Measurements from ENCODE around the gene SERPINB2.

The SERPINB2 gene

DNA sequence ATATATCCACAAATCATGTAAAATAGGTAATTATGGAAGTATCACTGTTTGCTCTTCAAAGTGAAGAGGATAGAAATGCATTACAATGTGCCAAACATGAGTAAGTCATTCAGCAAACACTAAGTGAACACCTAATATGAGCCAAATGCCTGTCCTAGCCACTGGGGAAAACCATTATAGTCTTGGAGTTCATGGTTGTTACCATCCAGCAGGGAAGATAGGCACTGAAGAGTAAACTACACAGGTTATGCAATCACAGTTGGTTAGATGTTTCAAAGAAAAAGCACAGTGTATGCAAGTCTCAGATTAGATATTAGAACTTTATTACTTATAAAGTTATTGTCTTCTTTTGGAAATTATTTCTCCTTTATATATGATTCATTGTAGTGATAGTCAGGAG is 3.9 kb upstream of the SERPINB2 start:
- TF ChIP-seq, protein P1, sequence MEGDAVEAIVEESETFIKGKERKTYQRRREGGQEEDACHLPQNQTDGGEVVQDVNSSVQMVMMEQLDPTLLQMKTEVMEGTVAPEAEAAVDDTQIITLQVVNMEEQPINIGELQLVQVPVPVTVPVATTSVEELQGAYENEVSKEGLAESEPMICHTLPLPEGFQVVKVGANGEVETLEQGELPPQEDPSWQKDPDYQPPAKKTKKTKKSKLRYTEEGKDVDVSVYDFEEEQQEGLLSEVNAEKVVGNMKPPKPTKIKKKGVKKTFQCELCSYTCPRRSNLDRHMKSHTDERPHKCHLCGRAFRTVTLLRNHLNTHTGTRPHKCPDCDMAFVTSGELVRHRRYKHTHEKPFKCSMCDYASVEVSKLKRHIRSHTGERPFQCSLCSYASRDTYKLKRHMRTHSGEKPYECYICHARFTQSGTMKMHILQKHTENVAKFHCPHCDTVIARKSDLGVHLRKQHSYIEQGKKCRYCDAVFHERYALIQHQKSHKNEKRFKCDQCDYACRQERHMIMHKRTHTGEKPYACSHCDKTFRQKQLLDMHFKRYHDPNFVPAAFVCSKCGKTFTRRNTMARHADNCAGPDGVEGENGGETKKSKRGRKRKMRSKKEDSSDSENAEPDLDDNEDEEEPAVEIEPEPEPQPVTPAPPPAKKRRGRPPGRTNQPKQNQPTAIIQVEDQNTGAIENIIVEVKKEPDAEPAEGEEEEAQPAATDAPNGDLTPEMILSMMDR (IDR thresholded peaks at IDR 0.05; ENCODE audit: low read length, missing control alignments), result no peak
- peak; percentile 35 for DNase-seq (ENCODE audit: low read depth)
- no peak overlapping the region for H3K4me3 ChIP-seq (replicated peaks; ENCODE audit: low read depth, low read length)

DNA sequence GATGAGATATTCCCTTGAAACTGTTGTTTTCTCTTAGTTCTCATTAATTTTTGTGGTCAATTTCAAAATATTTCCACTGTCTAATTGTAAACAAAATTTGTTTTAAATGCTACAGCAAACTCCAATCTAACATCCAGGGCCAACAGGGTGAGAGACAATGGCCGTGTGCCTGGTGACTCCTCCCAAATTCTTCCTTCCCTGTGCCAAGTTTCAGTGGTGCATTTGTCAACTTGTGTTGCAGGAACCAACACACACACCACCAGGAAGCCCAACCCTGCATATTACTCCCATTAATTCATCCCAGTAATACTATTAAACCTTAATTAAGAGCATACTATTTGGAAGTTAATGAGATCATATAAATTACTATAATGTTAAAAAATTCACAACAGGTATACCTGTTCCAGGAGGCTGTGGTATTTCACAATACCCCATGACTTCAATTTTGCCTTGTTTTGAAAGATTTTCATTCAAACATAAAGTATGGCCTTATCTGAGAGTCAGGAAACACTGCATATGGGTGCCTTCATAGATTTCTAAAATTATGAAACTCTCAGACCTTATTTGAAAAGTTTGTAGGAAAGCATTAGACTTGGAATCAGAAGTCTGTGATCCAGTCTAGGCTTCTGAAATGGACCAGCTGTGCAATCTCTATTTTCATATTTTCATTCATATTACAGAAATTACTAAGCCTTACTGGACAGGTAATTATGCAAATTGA is 1.1 kb downstream of the SERPINB2 start:
- peak; percentile 18 for DNase-seq (ENCODE audit: low read depth)
- no peak overlapping the region for H3K4me3 ChIP-seq (replicated peaks; ENCODE audit: low read depth, low read length)
- TF ChIP-seq, protein P1 (IDR thresholded peaks at IDR 0.05; ENCODE audit: low read length, missing control alignments), result no peak

DNA sequence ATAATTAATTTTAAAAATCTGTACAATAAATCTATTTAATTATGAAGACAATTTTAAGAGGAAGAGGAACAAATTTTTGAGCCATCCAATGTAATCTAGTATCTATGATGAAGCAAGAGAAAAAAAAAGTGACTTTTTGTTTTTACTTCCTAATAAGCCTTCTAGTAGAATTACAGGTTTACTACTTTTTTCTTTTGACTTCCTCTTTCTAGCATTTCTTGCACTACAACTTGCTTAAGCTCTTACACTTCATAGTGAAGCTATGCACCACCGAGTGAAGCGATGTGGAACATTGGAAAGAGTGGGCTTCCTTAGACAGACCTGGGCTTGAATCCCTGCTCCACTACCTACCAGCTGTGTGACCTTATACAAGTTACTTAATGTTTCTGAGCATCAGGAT is 2.1 kb downstream of the SERPINB2 start:
- H3K4me3 ChIP-seq (replicated peaks; ENCODE audit: low read depth, low read length), result no peak overlapping the region
- TF ChIP-seq, protein P1 (IDR thresholded peaks at IDR 0.05; ENCODE audit: low read length, missing control alignments), result no peak
- DNase-seq (ENCODE audit: low read depth), result no peak

DNA sequence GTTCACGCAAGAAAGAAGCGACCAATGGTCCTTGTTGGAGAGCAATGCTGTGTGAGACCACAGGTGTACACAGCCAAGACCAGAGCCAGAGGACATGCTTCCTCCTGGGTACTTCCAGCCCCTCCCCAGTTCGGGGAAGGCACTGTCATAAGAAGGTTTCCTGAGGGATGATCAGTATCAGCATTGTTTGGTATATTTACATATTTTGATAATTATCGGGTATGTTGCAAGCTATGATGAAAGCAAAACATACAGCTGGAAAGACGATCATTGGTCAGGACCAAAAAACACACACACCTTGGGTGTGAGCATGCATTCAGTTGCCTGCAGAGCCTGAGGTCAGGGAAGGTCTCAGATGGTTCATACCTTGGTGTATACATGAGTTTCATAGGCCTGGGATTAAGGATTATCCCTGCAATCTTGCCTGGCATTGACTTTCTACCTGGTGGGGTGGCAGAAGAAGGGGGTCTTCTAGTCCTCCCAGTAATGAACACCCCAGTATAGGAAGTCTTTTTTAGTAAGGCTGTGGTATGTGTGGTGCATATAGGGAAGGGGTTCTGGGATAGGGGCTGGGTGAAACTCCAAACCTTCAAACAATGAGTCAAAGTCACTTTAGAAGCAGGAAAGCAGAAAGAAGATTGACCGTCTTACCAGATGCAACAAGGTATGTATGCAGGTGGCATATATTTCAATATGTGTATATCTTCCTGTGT is 2.9 kb downstream of the SERPINB2 start:
- H3K4me3 ChIP-seq (replicated peaks; ENCODE audit: low read depth, low read length), result no peak overlapping the region
- no peak for DNase-seq (ENCODE audit: low read depth)
- TF ChIP-seq, protein P1 (IDR thresholded peaks at IDR 0.05; ENCODE audit: low read length, missing control alignments), result no peak

DNA sequence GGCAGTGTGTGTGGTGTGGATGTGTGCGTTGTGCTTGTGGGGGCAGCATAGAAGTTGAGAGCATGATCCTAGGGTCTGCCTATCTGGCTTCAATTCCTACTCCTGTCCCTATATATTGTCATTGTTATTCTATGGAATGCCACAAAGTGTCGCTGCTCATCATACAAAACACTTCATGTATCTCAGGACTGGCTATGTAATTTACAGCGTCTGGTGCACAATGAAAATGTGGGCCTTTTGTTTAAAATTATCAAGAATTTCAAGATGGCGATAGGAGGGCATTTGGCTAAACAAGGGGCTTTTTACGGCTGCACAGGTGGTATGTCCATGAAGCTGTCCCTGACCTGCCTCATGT is 3.4 kb downstream of the SERPINB2 start:
- TF ChIP-seq, protein P1 (IDR thresholded peaks at IDR 0.05; ENCODE audit: low read length, missing control alignments), result no peak
- no peak overlapping the region for H3K4me3 ChIP-seq (replicated peaks; ENCODE audit: low read depth, low read length)
- peak; percentile 31 for DNase-seq (ENCODE audit: low read depth)

DNA sequence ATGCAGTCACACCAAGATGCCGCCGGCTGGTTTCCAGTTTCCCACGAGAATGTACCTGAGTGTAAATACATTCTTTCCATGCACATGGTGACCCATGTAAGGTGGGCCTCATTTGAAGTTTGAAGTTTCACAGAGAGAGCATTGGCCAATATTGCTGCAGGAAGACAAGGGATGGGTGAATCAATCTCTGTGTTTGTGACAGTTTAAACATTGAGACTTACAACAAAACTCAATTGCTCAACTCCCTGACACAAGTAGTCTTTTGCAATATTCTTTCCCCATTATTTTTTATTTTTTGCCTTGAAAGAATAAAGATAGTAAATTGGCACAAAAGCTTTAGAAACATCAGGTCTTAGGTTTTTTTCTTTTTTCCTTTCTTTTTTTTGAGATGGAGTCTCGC is 5.1 kb downstream of the SERPINB2 start:
- DNase-seq (ENCODE audit: low read depth), result no peak
- TF ChIP-seq, protein P1 (IDR thresholded peaks at IDR 0.05; ENCODE audit: low read length, missing control alignments), result no peak
- H3K4me3 ChIP-seq (replicated peaks; ENCODE audit: low read depth, low read length), result no peak overlapping the region
